Liver (tissue), 9 donors: ENCODE data around the gene FRMD4A. TPM values are rescaled to one million over a fixed set of nuclear protein-coding genes. Genes with fewer than 3 reads are reported as not detected.

ENCODE experiments used
- DNase-seq: peaks from one replicate; pipeline ENCODE4 v3.0.0-alpha.2; 2017; ENCODE audit warnings: low spot score
- H3K27ac ChIP-seq, 2 donors: one replicate each; pipeline ENCODE4 v1.7.0; 2013; ENCODE audit warnings: inconsistent platforms in 2 of 2, low read length in 2 of 2, control low read depth in 1 of 2, low read depth in 1 of 2, mild to moderate bottlenecking in 1 of 2
- H3K27me3 ChIP-seq, 4 donors: one replicate each; pipeline versions ENCODE4 v1.6.1 to v1.7.0; 2013; ENCODE audit warnings: low read length in 3 of 4, inconsistent platforms in 1 of 4, mild to moderate bottlenecking in 1 of 4, moderate library complexity in 1 of 4; ENCODE audit not compliant: control insufficient read depth in 4 of 4, insufficient read depth in 4 of 4
- H3K36me3 ChIP-seq, 4 donors: one replicate each; pipeline versions ENCODE4 v1.6.1 to v1.7.0; 2013; ENCODE audit warnings: low read length in 3 of 4, mild to moderate bottlenecking in 3 of 4, low read depth in 1 of 4, moderate library complexity in 1 of 4; ENCODE audit not compliant: control insufficient read depth in 4 of 4, insufficient read depth in 3 of 4
- H3K4me1 ChIP-seq, 4 donors: one replicate each; pipeline versions ENCODE4 v1.6.1 to v1.7.0; 2013; ENCODE audit warnings: low read length in 3 of 4, mild to moderate bottlenecking in 3 of 4, moderate library complexity in 1 of 4; ENCODE audit not compliant: control insufficient read depth in 4 of 4, insufficient read depth in 4 of 4
- H3K4me3 ChIP-seq, 3 donors: one replicate each; pipeline versions ENCODE4 v1.6.1 to v1.7.0; 2013; ENCODE audit warnings: low read length in 3 of 3, control low read depth in 1 of 3, low read depth in 1 of 3, mild to moderate bottlenecking in 1 of 3
- H3K9ac ChIP-seq, 2 donors: one replicate each; pipeline ENCODE4 v1.7.0; 2013; ENCODE audit warnings: low read length in 2 of 2, mild to moderate bottlenecking in 2 of 2, moderate library complexity in 2 of 2, control low read depth in 1 of 2, low read depth in 1 of 2
- H3K9me3 ChIP-seq, 4 donors: one replicate each; pipeline versions ENCODE4 v1.6.1 to v1.7.0; 2013; ENCODE audit warnings: low read length in 3 of 4; ENCODE audit not compliant: control insufficient read depth in 4 of 4
- EGR1 ChIP-seq, 2 donors: IDR thresholded peaks; 2 replicates each; pipeline ENCODE4 v1.6.1; 2016 to 2018; ENCODE audit warnings: antibody characterized with exemption in 2 of 2, low read depth in 2 of 2
- FOXA1 ChIP-seq: IDR thresholded peaks from 2 replicates; pipeline ENCODE4 v1.6.1; 2016; ENCODE audit warnings: antibody characterized with exemption
- FOXA2 ChIP-seq: IDR thresholded peaks from 2 replicates; pipeline ENCODE4 v1.6.1; 2016; ENCODE audit warnings: antibody characterized with exemption
- GABPA ChIP-seq, 2 donors: IDR thresholded peaks in 1 of 2; conservative IDR thresholded peaks in 1 of 2; 2 replicates each; pipeline ENCODE4 v1.6.1; 2016; ENCODE audit warnings: antibody characterized with exemption in 2 of 2, mild to moderate bottlenecking in 1 of 2, moderate library complexity in 1 of 2
- HNF4A ChIP-seq, 2 donors: conservative IDR thresholded peaks; 2 replicates each; pipeline ENCODE4 v1.6.1; 2016; ENCODE audit warnings: antibody characterized with exemption in 2 of 2, mild to moderate bottlenecking in 2 of 2
- HNF4G ChIP-seq: IDR thresholded peaks from 2 replicates; pipeline ENCODE4 v1.6.1; 2016; ENCODE audit warnings: antibody characterized with exemption
- JUND ChIP-seq, 2 donors: IDR thresholded peaks; 2 replicates each; pipeline ENCODE4 v1.6.1; 2016; ENCODE audit warnings: antibody characterized with exemption in 2 of 2
- NR2F2 ChIP-seq: IDR thresholded peaks from 2 replicates; pipeline ENCODE4 v1.6.1; 2016; ENCODE audit warnings: antibody characterized with exemption
- RAD21 ChIP-seq, 2 donors: IDR thresholded peaks; 2 replicates each; pipeline ENCODE4 v1.6.1; 2016; ENCODE audit warnings: antibody characterized with exemption in 2 of 2, mild to moderate bottlenecking in 2 of 2
- RXRA ChIP-seq, 2 donors: IDR thresholded peaks; 2 replicates each; pipeline ENCODE4 v1.6.1; 2017 to 2018; ENCODE audit warnings: antibody characterized with exemption in 2 of 2, mild to moderate bottlenecking in 1 of 2
- SP1 ChIP-seq: IDR thresholded peaks from 2 replicates; pipeline ENCODE4 v1.6.1; 2018; ENCODE audit warnings: antibody characterized with exemption, mild to moderate bottlenecking
- TAF1 ChIP-seq: conservative IDR thresholded peaks from 2 replicates; pipeline ENCODE4 v1.6.1; 2016; ENCODE audit warnings: antibody characterized with exemption, mild to moderate bottlenecking
- YY1 ChIP-seq: IDR thresholded peaks from 2 replicates; pipeline ENCODE4 v1.6.1; 2016; ENCODE audit warnings: antibody characterized with exemption, mild to moderate bottlenecking
- WGBS: extraction: QIAGEN DNeasy Blood & Tissue Kit; methylation state at CpG from one replicate; pipeline ENCODE4 v1.1.7; 2013; 5-methylcytosine and 5-hydroxymethylcytosine counted together
- polyA plus RNA-seq, 2 donors: library from polyadenylated mRNA; stranded (reverse) in 1 of 2; unstranded in 1 of 2; fragments of 200-250 nt in 1 of 2; fragments of >200 nt in 1 of 2; fragmentation: Nextera tagmentation in 1 of 2; extraction: Ambion mirVana in 1 of 2; gene quantifications; one replicate each; pipeline versions ENCODE4 v1.2.1 to v1.2.3, GENCODE V29; 2013 to 2015
- total RNA-seq, 2 donors: library from RNA; depleted of rRNA; stranded (reverse); fragments of >200 nt; gene quantifications; one replicate each; pipeline ENCODE4 v1.2.3, GENCODE V29; 2014
- TF ChIP-seq, protein P1 (sequence below): IDR thresholded peaks from 2 replicates; pipeline ENCODE4 v1.6.1; 2016; ENCODE audit warnings: antibody characterized with exemption
- TF ChIP-seq, protein P2 (sequence below): IDR thresholded peaks from 2 replicates; pipeline ENCODE4 v1.6.1; 2016; ENCODE audit warnings: antibody characterized with exemption, mild to moderate bottlenecking
- TF ChIP-seq, protein P3 (sequence below): fragments of 150-350 bp; IDR thresholded peaks from 2 replicates; pipeline ENCODE4 v1.5.1; 2017; ENCODE audit warnings: improper control_type of control experiment, low read depth, low read length; ENCODE audit not compliant: missing input control
- TF ChIP-seq, protein P4 (sequence below): IDR thresholded peaks from 2 replicates; pipeline ENCODE4 v1.6.1; 2016; ENCODE audit warnings: antibody characterized with exemption
- TF ChIP-seq, protein P5 (sequence below): IDR thresholded peaks from 2 replicates; pipeline ENCODE4 v1.6.1; 2016; ENCODE audit warnings: antibody characterized with exemption
- donor health status: healthy.
- donor health status: healthy.
- donor health status: healthy.
- donor health status: healthy.
- donor health status: healthy.

The FRMD4A gene
- total and polyA plus RNA-seq, 4 donors = 8.2 to 34.3 (median 13.1) TPM

DNA sequence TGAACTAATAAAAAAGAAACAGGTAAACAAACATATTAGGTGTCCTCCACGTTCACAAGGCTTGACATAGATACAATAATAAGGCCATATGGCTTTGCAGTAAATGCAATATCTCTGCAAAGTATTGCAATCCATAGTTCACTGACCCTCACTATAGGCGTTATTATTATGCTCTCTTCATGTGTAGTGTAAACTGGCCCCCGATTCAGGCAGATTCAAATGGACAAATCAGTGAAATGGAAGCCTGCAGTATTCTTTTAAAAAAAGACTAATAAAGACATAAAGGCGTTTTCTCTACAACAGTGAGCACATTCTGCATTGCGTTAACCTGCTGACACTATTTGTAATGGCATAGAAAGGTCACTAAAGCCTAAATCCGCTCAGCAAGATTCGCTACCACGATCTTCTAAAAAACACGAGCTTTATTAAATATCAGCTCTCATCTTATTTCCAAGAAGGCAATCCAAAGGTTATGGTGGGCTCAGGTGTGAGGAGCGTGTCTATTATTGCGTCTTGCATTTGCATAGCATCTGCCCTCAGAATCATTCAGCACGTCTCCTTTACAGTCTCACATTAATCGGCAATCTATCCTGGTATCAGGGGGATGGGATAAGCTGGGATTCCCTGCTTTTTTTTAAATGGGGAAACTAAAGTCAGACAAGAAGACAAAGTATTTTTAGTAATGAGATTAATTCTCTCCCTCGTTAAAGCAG is 36.2 kb downstream of the FRMD4A start:
- TF ChIP-seq, protein P1, sequence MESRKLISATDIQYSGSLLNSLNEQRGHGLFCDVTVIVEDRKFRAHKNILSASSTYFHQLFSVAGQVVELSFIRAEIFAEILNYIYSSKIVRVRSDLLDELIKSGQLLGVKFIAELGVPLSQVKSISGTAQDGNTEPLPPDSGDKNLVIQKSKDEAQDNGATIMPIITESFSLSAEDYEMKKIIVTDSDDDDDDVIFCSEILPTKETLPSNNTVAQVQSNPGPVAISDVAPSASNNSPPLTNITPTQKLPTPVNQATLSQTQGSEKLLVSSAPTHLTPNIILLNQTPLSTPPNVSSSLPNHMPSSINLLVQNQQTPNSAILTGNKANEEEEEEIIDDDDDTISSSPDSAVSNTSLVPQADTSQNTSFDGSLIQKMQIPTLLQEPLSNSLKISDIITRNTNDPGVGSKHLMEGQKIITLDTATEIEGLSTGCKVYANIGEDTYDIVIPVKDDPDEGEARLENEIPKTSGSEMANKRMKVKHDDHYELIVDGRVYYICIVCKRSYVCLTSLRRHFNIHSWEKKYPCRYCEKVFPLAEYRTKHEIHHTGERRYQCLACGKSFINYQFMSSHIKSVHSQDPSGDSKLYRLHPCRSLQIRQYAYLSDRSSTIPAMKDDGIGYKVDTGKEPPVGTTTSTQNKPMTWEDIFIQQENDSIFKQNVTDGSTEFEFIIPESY = no peak
- no peak for TF ChIP-seq FOXA2
- TF ChIP-seq GABPA (IDR thresholded peaks at IDR 0.05 in 1 of 2, conservative IDR thresholded peaks at IDR 0.05 in 1 of 2) = no peak
- TF ChIP-seq YY1 = no peak
- no peak for TF ChIP-seq HNF4A (conservative IDR thresholded peaks at IDR 0.05)
- no peak for TF ChIP-seq NR2F2
- TF ChIP-seq EGR1 (IDR thresholded peaks at IDR 0.05; ENCODE audit: low read depth in 2 of 2) = no peak
- TF ChIP-seq RXRA (IDR thresholded peaks at IDR 0.05) = no peak
- TF ChIP-seq, protein P2, sequence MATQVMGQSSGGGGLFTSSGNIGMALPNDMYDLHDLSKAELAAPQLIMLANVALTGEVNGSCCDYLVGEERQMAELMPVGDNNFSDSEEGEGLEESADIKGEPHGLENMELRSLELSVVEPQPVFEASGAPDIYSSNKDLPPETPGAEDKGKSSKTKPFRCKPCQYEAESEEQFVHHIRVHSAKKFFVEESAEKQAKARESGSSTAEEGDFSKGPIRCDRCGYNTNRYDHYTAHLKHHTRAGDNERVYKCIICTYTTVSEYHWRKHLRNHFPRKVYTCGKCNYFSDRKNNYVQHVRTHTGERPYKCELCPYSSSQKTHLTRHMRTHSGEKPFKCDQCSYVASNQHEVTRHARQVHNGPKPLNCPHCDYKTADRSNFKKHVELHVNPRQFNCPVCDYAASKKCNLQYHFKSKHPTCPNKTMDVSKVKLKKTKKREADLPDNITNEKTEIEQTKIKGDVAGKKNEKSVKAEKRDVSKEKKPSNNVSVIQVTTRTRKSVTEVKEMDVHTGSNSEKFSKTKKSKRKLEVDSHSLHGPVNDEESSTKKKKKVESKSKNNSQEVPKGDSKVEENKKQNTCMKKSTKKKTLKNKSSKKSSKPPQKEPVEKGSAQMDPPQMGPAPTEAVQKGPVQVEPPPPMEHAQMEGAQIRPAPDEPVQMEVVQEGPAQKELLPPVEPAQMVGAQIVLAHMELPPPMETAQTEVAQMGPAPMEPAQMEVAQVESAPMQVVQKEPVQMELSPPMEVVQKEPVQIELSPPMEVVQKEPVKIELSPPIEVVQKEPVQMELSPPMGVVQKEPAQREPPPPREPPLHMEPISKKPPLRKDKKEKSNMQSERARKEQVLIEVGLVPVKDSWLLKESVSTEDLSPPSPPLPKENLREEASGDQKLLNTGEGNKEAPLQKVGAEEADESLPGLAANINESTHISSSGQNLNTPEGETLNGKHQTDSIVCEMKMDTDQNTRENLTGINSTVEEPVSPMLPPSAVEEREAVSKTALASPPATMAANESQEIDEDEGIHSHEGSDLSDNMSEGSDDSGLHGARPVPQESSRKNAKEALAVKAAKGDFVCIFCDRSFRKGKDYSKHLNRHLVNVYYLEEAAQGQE = no peak
- TF ChIP-seq, protein P3, sequence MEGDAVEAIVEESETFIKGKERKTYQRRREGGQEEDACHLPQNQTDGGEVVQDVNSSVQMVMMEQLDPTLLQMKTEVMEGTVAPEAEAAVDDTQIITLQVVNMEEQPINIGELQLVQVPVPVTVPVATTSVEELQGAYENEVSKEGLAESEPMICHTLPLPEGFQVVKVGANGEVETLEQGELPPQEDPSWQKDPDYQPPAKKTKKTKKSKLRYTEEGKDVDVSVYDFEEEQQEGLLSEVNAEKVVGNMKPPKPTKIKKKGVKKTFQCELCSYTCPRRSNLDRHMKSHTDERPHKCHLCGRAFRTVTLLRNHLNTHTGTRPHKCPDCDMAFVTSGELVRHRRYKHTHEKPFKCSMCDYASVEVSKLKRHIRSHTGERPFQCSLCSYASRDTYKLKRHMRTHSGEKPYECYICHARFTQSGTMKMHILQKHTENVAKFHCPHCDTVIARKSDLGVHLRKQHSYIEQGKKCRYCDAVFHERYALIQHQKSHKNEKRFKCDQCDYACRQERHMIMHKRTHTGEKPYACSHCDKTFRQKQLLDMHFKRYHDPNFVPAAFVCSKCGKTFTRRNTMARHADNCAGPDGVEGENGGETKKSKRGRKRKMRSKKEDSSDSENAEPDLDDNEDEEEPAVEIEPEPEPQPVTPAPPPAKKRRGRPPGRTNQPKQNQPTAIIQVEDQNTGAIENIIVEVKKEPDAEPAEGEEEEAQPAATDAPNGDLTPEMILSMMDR = no peak
- no peak for TF ChIP-seq JUND (IDR thresholded peaks at IDR 0.05)
- no peak for TF ChIP-seq FOXA1
- TF ChIP-seq TAF1 = no peak
- no peak for TF ChIP-seq SP1
- TF ChIP-seq HNF4G = no peak
- TF ChIP-seq, protein P4, sequence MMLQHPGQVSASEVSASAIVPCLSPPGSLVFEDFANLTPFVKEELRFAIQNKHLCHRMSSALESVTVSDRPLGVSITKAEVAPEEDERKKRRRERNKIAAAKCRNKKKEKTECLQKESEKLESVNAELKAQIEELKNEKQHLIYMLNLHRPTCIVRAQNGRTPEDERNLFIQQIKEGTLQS = no peak
- TF ChIP-seq, protein P5, sequence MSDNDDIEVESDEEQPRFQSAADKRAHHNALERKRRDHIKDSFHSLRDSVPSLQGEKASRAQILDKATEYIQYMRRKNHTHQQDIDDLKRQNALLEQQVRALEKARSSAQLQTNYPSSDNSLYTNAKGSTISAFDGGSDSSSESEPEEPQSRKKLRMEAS = no peak
- no peak for TF ChIP-seq RAD21 (IDR thresholded peaks at IDR 0.05)
- no peaks in the 10 kb centered on the region for H3K36me3 ChIP-seq
- peaks cover 0 to 3% (median under 1%) of the 10 kb centered on the region in 4 donors for H3K9me3 ChIP-seq
- no peak overlapping the region for H3K9ac ChIP-seq
- H3K4me3 ChIP-seq = no peak overlapping the region
- no peak for DNase-seq
- no peak overlapping the region for H3K27ac ChIP-seq
- H3K27me3 ChIP-seq = no peaks in the 10 kb centered on the region
- H3K4me1 ChIP-seq = peaks cover 2 to 21% (median 13%) of the 10 kb centered on the region in 4 donors
- WGBS = 89% methylated on average over 14 of the region's 14 CpGs
